Activated CD8-positive, alpha-beta T cell treated with anti-CD3 and anti-CD28 coated beads, Interleukin-2, amount 10 ng/mL, durations not matched to agents 7 days and 5 days (primary cell): ENCODE measurements around the gene MOB3C. TPM values are rescaled to one million over a fixed set of nuclear protein-coding genes. Genes with fewer than 3 reads are reported as not detected.

Experiments
- ATAC-seq: fragments of 150-1000 bp; cut with Tn5 transposase; one replicate; pipeline ENCODE4 v1.10.0; 2021; ENCODE audit warnings: moderate library complexity
- CTCF ChIA-PET: fragments of 350-600 bp; sonication (Branson Sonifier 250); formaldehyde crosslinking; loops from one replicate; lab custom pipeline; 2021; ENCODE audit warnings: antibody characterized with exemption; lab: Charles Lee
- POLR2A ChIA-PET: fragments of 350-600 bp; sonication (Branson Sonifier 250); formaldehyde crosslinking; loops from one replicate; lab custom pipeline; 2021; ENCODE audit warnings: antibody characterized with exemption; lab: Charles Lee
- DNase-seq: peaks from one replicate; pipeline ENCODE4 v3.0.0-alpha.2; 2020
- H3K27ac Mint-ChIP-seq: one replicate; pipeline ENCODE4 v1.8.0; 2021; ENCODE audit warnings: mild to moderate bottlenecking, mixed read lengths
- H3K27me3 Mint-ChIP-seq: one replicate; pipeline ENCODE4 v1.8.0; 2021; ENCODE audit warnings: low read depth, mixed read lengths
- H3K36me3 Mint-ChIP-seq: one replicate; pipeline ENCODE4 v1.8.0; 2021; ENCODE audit warnings: low read depth, mixed read lengths
- H3K4me1 Mint-ChIP-seq: one replicate; pipeline ENCODE4 v1.8.0; 2021; ENCODE audit warnings: low read depth, mixed read lengths
- H3K4me3 Mint-ChIP-seq: one replicate; pipeline ENCODE4 v1.8.0; 2021; ENCODE audit warnings: mild to moderate bottlenecking, mixed read lengths
- H3K9me3 Mint-ChIP-seq: one replicate; pipeline ENCODE4 v1.8.0; 2022; ENCODE audit warnings: mixed read lengths; ENCODE audit not compliant: insufficient read depth
- total RNA-seq, 2 experiments: library from RNA; stranded (reverse); gene quantifications; one replicate each; pipeline ENCODE4 v1.2.3, GENCODE V29; 2021

The MOB3C gene
- total RNA-seq, 2 experiments from 2014 or later = 20.1 to 20.9 TPM

GRCh38 chr1:46615735-46616134 lies 876 bp downstream of the MOB3C start:
- ChIA-PET POLR2A (interaction anchor here (0.6 to 6.7 kb wide), 5 partner anchors 12 to 765 kb away, joined by 3 to 79 read pairs (median 4); partner anchors contain the start of genes ATPAF1 and MKNK1), CTCF (interaction anchor here (0.9 to 2.8 kb wide), 5 partner anchors 9 to 109 kb away, joined by 3 to 19 read pairs (median 3); partner anchors contain the start of gene MKNK1)
- DNase-seq = peak; percentile 43
- no peaks in the 10 kb centered on the region for H3K27me3 Mint-ChIP-seq
- peak overlapping the region; percentile 86 for H3K27ac Mint-ChIP-seq
- peaks cover 76% of the 10 kb centered on the region for H3K4me1 Mint-ChIP-seq
- no peaks in the 10 kb centered on the region for H3K9me3 Mint-ChIP-seq
- H3K36me3 Mint-ChIP-seq = peaks cover 24% of the 10 kb centered on the region
- peak overlapping the region; percentile 92 for H3K4me3 Mint-ChIP-seq
- ATAC-seq = peak; percentile 36

GRCh38 chr1:46615088-46615487 lies 1.5 kb downstream of the MOB3C start:
- Mint-ChIP-seq H3K27ac (peak overlapping the region; percentile 86), H3K27me3 (no peaks in the 10 kb centered on the region), H3K9me3 (no peaks in the 10 kb centered on the region), H3K4me3 (peak overlapping the region; percentile 92), H3K4me1 (peaks cover 72% of the 10 kb centered on the region), H3K36me3 (peaks cover 29% of the 10 kb centered on the region)
- ChIA-PET CTCF (interaction anchor here (0.9 to 2.8 kb wide), 4 partner anchors 8 to 110 kb away, joined by 3 to 19 read pairs (median 6); partner anchors contain the start of gene MKNK1), POLR2A (interaction anchor here (1.3 to 6.7 kb wide), 4 partner anchors 11 to 100 kb away, joined by 4 to 79 read pairs (median 6); partner anchors contain the start of genes ATPAF1 and MKNK1)
- ATAC-seq (no peak), DNase-seq (no peak)

- no peaks in the 10 kb centered on the region for H3K27me3 Mint-ChIP-seq
- peaks cover 34% of the 10 kb centered on the region for H3K36me3 Mint-ChIP-seq
- POLR2A ChIA-PET = interaction anchor here (1.1 to 6.7 kb wide), 5 partner anchors 11 to 101 kb away, joined by 3 to 79 read pairs (median 4); partner anchors contain the start of genes ATPAF1 and MKNK1
Measured at GRCh38 chr1:46614604-46614984, 2.0 kb downstream of the MOB3C start.

GRCh38 chr1:46613661-46614603 lies 2.7 kb downstream of the MOB3C start:
- ATAC-seq (peak; percentile 37), DNase-seq (peak; percentile 58)
- POLR2A ChIA-PET = interaction anchor here (1.1 to 6.7 kb wide), 3 partner anchors 10 to 32 kb away, joined by 3 to 79 read pairs (median 4); partner anchors contain the start of gene MKNK1
- H3K4me1 Mint-ChIP-seq = peaks cover 68% of the 10 kb centered on the region
- H3K27ac Mint-ChIP-seq = peak overlapping the region; percentile 64
- H3K9me3 Mint-ChIP-seq = no peaks in the 10 kb centered on the region
- H3K36me3 Mint-ChIP-seq = peaks cover 40% of the 10 kb centered on the region
- H3K4me3 Mint-ChIP-seq = peak overlapping the region; percentile 92
- CTCF ChIA-PET = interaction anchor here (1.3 kb wide), 1 partner anchor 10 kb away, joined by 14 read pairs; the partner anchor contains the start of gene MKNK1
- H3K27me3 Mint-ChIP-seq = no peaks in the 10 kb centered on the region

More at GRCh38 chr1:46614604-46614984, 2.0 kb downstream of the MOB3C start:
- H3K4me1 Mint-ChIP-seq = peaks cover 74% of the 10 kb centered on the region
- H3K9me3 Mint-ChIP-seq = no peaks in the 10 kb centered on the region
- peak overlapping the region; percentile 86 for H3K27ac Mint-ChIP-seq
- peak overlapping the region; percentile 92 for H3K4me3 Mint-ChIP-seq
- DNase-seq (no peak), ATAC-seq (no peak)
- CTCF ChIA-PET = interaction anchor here (1.3 kb wide), 1 partner anchor 10 kb away, joined by 14 read pairs; the partner anchor contains the start of gene MKNK1

GRCh38 chr1:46612937-46613660 lies 3.5 kb downstream of the MOB3C start:
- Mint-ChIP-seq H3K4me3 (peak overlapping the region; percentile 49), H3K27me3 (no peaks in the 10 kb centered on the region), H3K9me3 (no peaks in the 10 kb centered on the region), H3K27ac (peak overlapping the region; percentile 64), H3K4me1 (peaks cover 61% of the 10 kb centered on the region), H3K36me3 (peaks cover 49% of the 10 kb centered on the region)
- ATAC-seq (no peak), DNase-seq (no peak)
- ChIA-PET CTCF (no interaction called here), POLR2A (interaction anchor here (1.1 to 6.7 kb wide), 2 partner anchors 9 to 31 kb away, joined by 3 to 79 read pairs; partner anchors contain the start of gene MKNK1)

- DNase-seq = no peak
- peak overlapping the region; percentile 34 for H3K27ac Mint-ChIP-seq
- no peaks in the 10 kb centered on the region for H3K9me3 Mint-ChIP-seq
- H3K36me3 Mint-ChIP-seq = peaks cover 56% of the 10 kb centered on the region
- CTCF ChIA-PET = no interaction called here
- H3K27me3 Mint-ChIP-seq = no peaks in the 10 kb centered on the region
- H3K4me3 Mint-ChIP-seq = no peak overlapping the region
- ATAC-seq = no peak
- POLR2A ChIA-PET = no interaction called here
- peaks cover 54% of the 10 kb centered on the region for H3K4me1 Mint-ChIP-seq
Measured at GRCh38 chr1:46611691-46612221, 4.9 kb downstream of the MOB3C start.

- no peak for DNase-seq
- H3K27ac Mint-ChIP-seq = no peak overlapping the region
- POLR2A ChIA-PET = interaction anchor here (1.1 to 7.1 kb wide), 2 partner anchors 8 to 26 kb away, joined by 4 to 79 read pairs; partner anchors contain the start of gene MOB3C
Measured at GRCh38 chr1:46607345-46608130, 9.1 kb downstream of the MOB3C start.

GRCh38 chr1:46606255-46606965 lies 10.2 kb downstream of the MOB3C start:
- H3K27ac Mint-ChIP-seq = peak overlapping the region; percentile 15
- no peak overlapping the region for H3K4me3 Mint-ChIP-seq
- ATAC-seq (no peak), DNase-seq (no peak)
- ChIA-PET POLR2A (interaction anchor here (1.1 to 7.1 kb wide), 2 partner anchors 9 to 25 kb away, joined by 4 to 79 read pairs; partner anchors contain the start of gene MOB3C), CTCF (interaction anchor here (0.9 to 5.3 kb wide), 4 partner anchors 10 to 113 kb away, joined by 3 to 40 read pairs (median 3); partner anchors contain the start of genes EFCAB14 and MOB3C)
- H3K36me3 Mint-ChIP-seq = peaks cover 54% of the 10 kb centered on the region
- peaks cover 59% of the 10 kb centered on the region for H3K4me1 Mint-ChIP-seq
- H3K27me3 Mint-ChIP-seq = no peaks in the 10 kb centered on the region
- H3K9me3 Mint-ChIP-seq = no peaks in the 10 kb centered on the region

More at GRCh38 chr1:46607345-46608130, 9.1 kb downstream of the MOB3C start:
- Mint-ChIP-seq H3K4me1 (peaks cover 53% of the 10 kb centered on the region), H3K9me3 (no peaks in the 10 kb centered on the region), H3K4me3 (no peak overlapping the region), H3K36me3 (peaks cover 56% of the 10 kb centered on the region), H3K27me3 (no peaks in the 10 kb centered on the region)
- ATAC-seq = no peak
- CTCF ChIA-PET = interaction anchor here (1.3 to 5.3 kb wide), 3 partner anchors 8 to 78 kb away, joined by 3 to 40 read pairs (median 3); partner anchors contain the start of gene MOB3C

- POLR2A ChIA-PET = interaction anchor here (0.5 to 7.1 kb wide), 4 partner anchors 11 to 32 kb away, joined by 3 to 79 read pairs (median 19); partner anchors contain the start of gene MOB3C
- CTCF ChIA-PET = interaction anchor here (1.0 to 5.3 kb wide), 9 partner anchors 9 to 127 kb away, joined by 3 to 40 read pairs (median 10); partner anchors contain the start of gene MOB3C
- peaks cover 64% of the 10 kb centered on the region for H3K4me1 Mint-ChIP-seq
- H3K27me3 Mint-ChIP-seq = no peaks in the 10 kb centered on the region
- H3K36me3 Mint-ChIP-seq = peaks cover 54% of the 10 kb centered on the region
- H3K27ac Mint-ChIP-seq = peak overlapping the region; percentile 76
- H3K4me3 Mint-ChIP-seq = peak overlapping the region; percentile 92
- no peaks in the 10 kb centered on the region for H3K9me3 Mint-ChIP-seq
- DNase-seq (peak; percentile 80), ATAC-seq (peak; percentile 65)
Measured at GRCh38 chr1:46605232-46605631, 11.4 kb downstream of the MOB3C start.
